ENCODE measurements around the gene PARM1.

Gene PARM1

DNA sequence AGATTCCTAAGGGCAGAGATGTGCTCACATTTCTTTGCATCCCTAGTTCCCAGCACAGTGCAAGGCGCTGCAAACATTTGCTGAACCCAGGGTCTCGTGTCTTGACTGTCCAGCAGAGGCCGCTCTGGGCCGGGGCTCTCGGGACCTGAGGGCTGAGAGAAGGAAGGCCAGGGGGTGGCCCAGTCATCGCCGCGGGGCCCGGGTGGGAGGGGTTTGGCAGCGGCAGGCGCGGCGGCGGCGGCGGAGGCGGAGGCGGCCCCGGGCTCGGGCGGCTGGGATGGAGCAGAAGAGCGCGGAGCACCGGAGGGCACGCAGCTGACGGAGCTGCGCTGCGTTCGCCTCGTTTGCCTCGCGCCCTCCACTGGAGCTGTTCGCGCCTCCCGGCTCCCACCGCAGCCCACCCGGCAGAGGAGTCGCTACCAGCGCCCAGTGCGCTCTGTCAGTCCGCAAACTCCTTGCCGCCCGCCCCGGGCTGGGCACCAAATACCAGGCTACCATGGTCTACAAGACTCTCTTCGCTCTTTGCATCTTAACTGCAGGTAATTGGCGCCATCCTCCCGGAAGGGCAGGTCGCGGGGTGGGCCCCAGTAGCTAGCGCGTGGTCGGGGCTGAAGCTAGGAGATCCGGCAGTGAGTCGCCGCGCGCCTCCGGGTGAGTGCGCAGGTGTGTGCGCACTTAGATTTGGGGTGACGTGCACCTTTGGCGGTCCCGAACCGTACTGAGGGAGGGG, at the start of gene PARM1:
TSS of gene PARM1 (plus strand) at position 285 of the 730 bp plus-strand sequence. CDS start at position 497, 212 bp downstream.
- peak; percentile 83 for TF ChIP-seq CTCF (IDR thresholded peaks at IDR 0.05; ENCODE audit: poor library complexity, severe bottlenecking)
- Histone ChIP-seq H3K27ac (ENCODE audit: poor library complexity, severe bottlenecking) (no peak within 1 kb of the TSS), H3K4me1 (ENCODE audit: insufficient read depth, poor library complexity, severe bottlenecking) (no peaks in the 10 kb centered on the region), H3K4me3 (ENCODE audit: severe bottlenecking) (peak within 1 kb of the TSS; percentile 23), H3K9me3 (ENCODE audit: severe bottlenecking) (no peaks in the 10 kb centered on the region), H3K27me3 (ENCODE audit: insufficient read depth, poor library complexity, severe bottlenecking) (peaks cover 57% of the 10 kb centered on the region), H3K36me3 (ENCODE audit: low read depth) (no peaks in the 10 kb centered on the region)
- peak; percentile 81 for DNase-seq (ENCODE audit: low spot score)
- ATAC-seq (ENCODE audit: low read depth): peak; percentile 80

DNA sequence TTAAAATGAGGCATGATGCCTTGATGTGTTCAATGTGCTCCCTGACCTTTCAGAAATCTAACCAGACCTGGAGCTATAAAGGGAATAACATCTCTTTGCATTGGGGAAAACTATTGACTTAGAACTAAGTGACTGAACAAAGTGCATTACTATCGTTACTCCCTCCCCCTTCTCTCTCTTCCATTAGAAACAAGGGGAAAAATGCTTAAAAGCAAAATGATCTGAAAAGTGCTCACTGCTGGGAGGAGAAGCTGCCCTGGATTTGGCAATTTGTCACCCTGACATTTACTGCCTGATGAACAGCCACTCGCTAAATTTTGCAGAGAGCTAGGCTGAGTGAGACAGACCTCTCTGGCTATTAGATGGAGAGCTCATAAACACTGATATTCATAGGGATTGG, 48.6 kb upstream of the PARM1 start:
- Histone ChIP-seq H3K9me3 (ENCODE audit: severe bottlenecking) (no peaks in the 10 kb centered on the region), H3K4me3 (ENCODE audit: severe bottlenecking) (no peak overlapping the region), H3K4me1 (ENCODE audit: insufficient read depth, poor library complexity, severe bottlenecking) (peaks cover 14% of the 10 kb centered on the region), H3K36me3 (ENCODE audit: low read depth) (no peaks in the 10 kb centered on the region), H3K27me3 (ENCODE audit: insufficient read depth, poor library complexity, severe bottlenecking) (no peaks in the 10 kb centered on the region), H3K27ac (ENCODE audit: poor library complexity, severe bottlenecking) (no peak overlapping the region)
- no peak for TF ChIP-seq CTCF (IDR thresholded peaks at IDR 0.05; ENCODE audit: poor library complexity, severe bottlenecking)
- ATAC-seq (ENCODE audit: low read depth) (no peak), DNase-seq (ENCODE audit: low spot score) (no peak)

- DNase-seq (ENCODE audit: low spot score) (peak; percentile 71), ATAC-seq (ENCODE audit: low read depth) (peak; percentile 91)
- TF ChIP-seq CTCF (IDR thresholded peaks at IDR 0.05; ENCODE audit: poor library complexity, severe bottlenecking): no peak
- Histone ChIP-seq H3K9me3 (ENCODE audit: severe bottlenecking) (no peaks in the 10 kb centered on the region), H3K4me1 (ENCODE audit: insufficient read depth, poor library complexity, severe bottlenecking) (peaks cover 14% of the 10 kb centered on the region), H3K4me3 (ENCODE audit: severe bottlenecking) (no peak overlapping the region), H3K27ac (ENCODE audit: poor library complexity, severe bottlenecking) (peak overlapping the region; percentile 50), H3K27me3 (ENCODE audit: insufficient read depth, poor library complexity, severe bottlenecking) (no peaks in the 10 kb centered on the region), H3K36me3 (ENCODE audit: low read depth) (no peaks in the 10 kb centered on the region)
These were observed 46.4 kb upstream of the PARM1 start for GRCh38 chr4:74886484-74886883.

- Histone ChIP-seq H3K27ac (ENCODE audit: poor library complexity, severe bottlenecking) (no peak overlapping the region), H3K4me3 (ENCODE audit: severe bottlenecking) (no peak overlapping the region), H3K4me1 (ENCODE audit: insufficient read depth, poor library complexity, severe bottlenecking) (peaks cover 14% of the 10 kb centered on the region), H3K36me3 (ENCODE audit: low read depth) (no peaks in the 10 kb centered on the region), H3K9me3 (ENCODE audit: severe bottlenecking) (no peaks in the 10 kb centered on the region), H3K27me3 (ENCODE audit: insufficient read depth, poor library complexity, severe bottlenecking) (no peaks in the 10 kb centered on the region)
- no peak for DNase-seq (ENCODE audit: low spot score)
- no peak for TF ChIP-seq CTCF (IDR thresholded peaks at IDR 0.05; ENCODE audit: poor library complexity, severe bottlenecking)
- no peak for ATAC-seq (ENCODE audit: low read depth)
These were observed 42.6 kb upstream of the PARM1 start for GRCh38 chr4:74890341-74890740.

DNA sequence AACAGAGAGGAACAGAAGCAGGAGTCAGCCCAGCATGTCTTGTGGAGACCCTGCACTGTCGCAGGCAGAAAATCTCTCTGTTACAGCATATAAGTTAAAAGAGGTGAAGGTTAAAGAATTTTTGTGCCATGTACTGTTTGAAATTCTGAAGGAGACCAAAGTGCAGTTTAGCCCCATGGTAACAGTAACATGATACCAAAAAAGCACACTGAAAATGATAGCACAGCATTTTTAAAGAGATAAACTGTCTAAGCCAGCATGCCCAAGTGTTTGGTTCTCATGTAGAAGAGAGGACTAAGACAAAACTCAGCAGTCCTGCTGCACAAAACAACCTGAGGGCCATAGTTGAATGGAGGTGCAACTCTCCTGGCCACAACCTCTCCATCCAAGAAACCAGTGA, 41.9 kb upstream of the PARM1 start:
- Histone ChIP-seq H3K36me3 (ENCODE audit: low read depth) (no peaks in the 10 kb centered on the region), H3K9me3 (ENCODE audit: severe bottlenecking) (no peaks in the 10 kb centered on the region), H3K4me1 (ENCODE audit: insufficient read depth, poor library complexity, severe bottlenecking) (peaks cover 12% of the 10 kb centered on the region), H3K4me3 (ENCODE audit: severe bottlenecking) (no peak overlapping the region), H3K27ac (ENCODE audit: poor library complexity, severe bottlenecking) (no peak overlapping the region), H3K27me3 (ENCODE audit: insufficient read depth, poor library complexity, severe bottlenecking) (no peaks in the 10 kb centered on the region)
- no peak for DNase-seq (ENCODE audit: low spot score)
- no peak for TF ChIP-seq CTCF (IDR thresholded peaks at IDR 0.05; ENCODE audit: poor library complexity, severe bottlenecking)
- no peak for ATAC-seq (ENCODE audit: low read depth)

All from RWPE2 (cell line).